G401 (cell line): ENCODE data around the gene PLEKHJ1. TPM values are rescaled to one million over a fixed set of nuclear protein-coding genes. Genes with fewer than 3 reads are reported as not detected.
A peak's percentile ranks its signal among the peaks of the same experiment; 100 is the strongest.

Experiments
- DNase-seq: peaks from one replicate; pipeline ENCODE4 v3.0.0-alpha.2; 2015; ENCODE audit warnings: low spot score
- in situ Hi-C: cut with HindIII; loops from 2 replicates; pipeline ENCODE4 v1.10.0; 2016; ENCODE audit warnings: low sequenced_read_pairs, mixed read lengths
- total RNA-seq: library from RNA; depleted of rRNA; stranded (reverse); fragments of >200 nt; shearing (Covaris generic); gene quantifications from 2 replicates; pipeline ENCODE4 v1.2.3, GENCODE V29; 2014

PLEKHJ1 gene
- total RNA-seq, 1 experiment from 2014 or later: 182 TPM

DNA sequence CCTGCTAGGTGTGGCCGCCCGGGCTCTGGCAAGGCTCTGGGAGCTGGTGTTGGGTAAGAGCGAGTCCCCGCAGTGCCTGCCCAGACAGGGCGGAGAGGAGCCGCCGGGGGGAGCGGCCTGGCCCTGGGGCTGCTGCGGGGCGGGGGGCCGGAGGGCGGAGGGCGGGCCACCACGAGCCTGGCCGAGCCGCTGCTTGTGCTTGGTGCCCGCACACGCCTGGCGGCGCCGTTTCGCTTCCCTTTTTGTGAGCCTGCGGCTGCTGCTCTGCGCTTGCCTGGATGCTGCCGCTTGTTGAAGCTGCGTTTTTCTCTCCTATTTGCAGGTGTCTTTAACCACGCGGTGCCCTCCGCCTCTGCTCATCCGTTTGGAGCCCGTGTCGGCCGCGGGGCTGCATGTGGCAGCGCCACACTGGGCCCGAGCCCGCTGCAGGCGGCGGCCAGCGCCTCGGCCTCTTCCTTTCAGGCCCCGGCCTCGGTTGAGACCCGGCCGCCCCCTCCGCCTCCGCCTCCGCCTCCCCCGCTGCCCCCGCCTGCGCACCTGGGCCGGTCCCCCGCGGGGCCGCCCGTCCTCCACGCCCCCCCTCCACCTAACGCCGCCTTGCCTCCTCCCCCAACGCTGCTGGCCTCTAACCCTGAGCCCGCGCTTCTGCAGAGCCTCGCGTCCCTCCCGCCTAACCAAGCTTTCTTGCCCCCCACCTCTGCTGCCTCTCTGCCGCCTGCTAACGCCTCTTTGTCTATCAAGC, 8.5 kb downstream of the PLEKHJ1 start:
- in situ Hi-C loops: no loop called here
- DNase-seq: no peak

DNA sequence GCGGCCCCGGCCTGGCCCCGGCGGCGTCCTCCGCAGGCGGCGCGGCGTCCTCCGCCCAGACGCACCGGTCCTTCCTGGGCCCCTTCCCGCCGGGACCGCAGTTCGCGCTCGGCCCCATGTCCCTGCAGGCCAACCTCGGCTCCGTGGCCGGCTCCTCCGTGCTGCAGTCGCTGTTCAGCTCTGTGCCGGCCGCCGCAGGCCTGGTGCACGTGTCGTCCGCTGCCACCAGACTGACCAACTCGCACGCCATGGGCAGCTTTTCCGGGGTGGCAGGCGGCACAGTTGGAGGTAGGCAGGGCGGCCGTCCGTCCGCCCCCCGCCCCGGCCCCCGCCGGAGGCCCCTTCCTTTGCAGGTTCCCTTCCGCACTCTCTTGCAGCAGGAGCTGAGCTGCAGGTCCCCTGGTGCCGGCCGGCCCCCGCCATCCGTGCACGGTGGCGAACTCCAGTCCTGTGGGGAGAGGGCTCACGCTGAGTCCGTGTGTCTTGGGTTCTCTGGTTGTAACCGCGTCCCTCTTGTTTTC, 9.2 kb downstream of the PLEKHJ1 start:
- in situ Hi-C loops: no loop called here
- DNase-seq: no peak

DNA sequence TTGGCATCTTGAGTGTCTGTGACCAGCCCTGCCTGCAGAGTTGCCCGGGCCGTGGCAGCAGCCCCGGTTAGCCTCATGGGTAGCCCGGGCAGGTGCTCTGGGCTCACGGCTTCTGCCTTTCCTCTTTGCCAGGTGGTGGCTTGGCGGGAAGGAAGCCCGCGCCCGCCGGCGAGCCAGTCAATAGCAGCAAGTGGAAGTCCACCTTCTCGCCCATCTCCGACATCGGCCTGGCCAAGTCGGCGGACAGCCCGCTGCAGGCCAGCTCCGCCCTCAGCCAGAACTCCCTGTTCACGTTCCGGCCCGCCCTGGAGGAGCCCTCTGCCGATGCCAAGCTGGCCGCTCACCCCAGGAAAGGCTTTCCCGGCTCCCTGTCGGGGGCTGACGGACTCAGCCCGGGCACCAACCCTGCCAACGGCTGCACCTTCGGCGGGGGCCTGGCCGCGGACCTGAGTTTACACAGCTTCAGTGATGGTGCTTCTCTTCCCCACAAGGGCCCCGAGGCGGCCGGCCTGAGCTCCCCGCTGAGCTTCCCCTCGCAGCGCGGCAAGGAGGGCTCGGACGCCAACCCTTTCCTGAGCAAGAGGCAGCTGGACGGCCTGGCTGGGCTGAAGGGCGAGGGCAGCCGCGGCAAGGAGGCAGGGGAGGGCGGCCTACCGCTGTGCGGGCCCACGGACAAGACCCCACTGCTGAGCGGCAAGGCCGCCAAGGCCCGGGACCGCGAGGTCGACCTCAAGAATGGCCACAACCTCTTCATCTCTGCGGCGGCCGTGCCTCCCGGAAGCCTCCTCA, 9.9 kb downstream of the PLEKHJ1 start:
- DNase-seq: peak; percentile 91
- in situ Hi-C loops: no loop called here

DNA sequence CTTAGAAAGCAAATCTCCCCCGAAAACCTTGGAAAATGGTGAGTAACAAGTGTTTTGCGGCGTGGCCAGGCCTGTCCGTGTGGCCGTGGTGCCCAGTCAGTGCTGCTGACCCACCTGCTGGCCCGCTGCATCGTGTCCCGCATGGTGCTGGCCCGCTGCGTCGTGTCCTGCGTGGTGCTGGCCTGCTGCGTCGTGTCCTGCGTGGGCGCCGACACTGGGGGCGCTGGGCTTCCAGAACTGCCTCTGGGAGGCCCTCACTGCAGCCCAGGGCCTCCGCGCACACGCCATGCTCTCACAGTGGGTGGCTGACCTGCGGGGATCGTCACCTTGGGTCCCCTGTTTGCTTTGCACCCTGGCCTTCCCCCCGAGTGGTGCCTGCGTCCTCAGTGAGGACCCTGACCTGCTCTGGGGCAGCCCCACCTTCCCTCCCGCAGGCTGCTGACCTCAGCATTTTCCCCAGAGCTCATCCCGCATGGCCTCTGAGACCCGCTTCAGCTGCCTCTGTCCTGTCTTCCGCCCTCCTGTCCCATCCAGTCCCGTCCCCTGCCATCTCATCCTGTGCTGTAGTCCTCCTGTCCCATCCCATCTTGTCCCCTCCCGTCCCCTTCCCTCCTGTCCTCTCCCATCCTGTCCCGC, 10.6 kb downstream of the PLEKHJ1 start:
- no peak for DNase-seq
- in situ Hi-C loops: no loop called here

DNA sequence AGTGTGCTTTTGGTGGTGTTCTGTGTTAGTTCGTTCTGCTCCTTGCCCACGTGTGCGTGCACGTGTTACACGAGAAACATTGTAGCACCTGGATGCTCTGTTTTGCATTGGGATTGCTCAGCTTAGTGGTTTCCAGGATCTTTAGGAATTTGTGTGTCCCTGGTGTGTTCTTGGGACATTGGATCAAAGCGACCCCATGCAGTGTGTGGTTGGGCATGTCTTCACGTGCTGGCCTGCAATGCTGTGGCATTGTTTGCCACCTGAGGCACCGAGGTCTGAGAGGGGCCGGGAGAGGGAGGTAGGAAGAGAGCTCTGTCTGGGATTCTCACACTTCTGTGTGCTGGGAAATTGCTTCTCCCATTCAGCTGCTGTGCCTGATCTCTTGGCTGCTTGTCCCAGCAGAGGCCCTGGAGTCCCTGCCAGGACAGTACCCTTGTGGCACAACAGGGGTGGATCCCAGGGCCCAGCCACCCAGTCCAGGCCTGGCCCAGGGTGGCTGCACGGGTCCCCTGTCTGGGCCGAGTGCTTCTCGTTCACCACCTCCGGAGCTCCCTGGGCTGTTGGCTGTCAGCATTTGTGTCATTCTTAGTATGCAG, 11.3 kb downstream of the PLEKHJ1 start:
- in situ Hi-C loops: loop anchor here (25.0 kb wide), 1 partner anchor 113 kb away; no protein-coding TSS in a partner anchor
- no peak for DNase-seq

DNA sequence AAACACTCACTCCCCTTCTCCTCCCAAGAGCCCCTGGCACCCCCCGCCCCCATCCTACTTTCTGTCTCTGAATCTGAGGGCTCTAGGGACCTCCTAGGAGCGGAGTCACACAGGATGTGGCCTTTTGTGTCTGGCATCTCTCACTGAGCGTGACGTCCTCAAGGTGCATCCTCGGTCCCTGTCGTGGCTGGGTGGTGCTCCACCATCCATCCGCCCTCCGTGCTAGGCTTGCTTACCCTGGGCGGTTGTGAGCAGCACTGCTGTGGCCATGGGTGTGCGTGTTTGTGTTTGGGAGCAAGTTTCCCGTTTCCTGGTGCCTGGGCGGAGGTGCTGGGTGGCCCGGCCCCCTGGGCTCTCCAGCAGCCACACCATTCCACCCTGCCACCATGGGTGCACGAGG, 12.2 kb downstream of the PLEKHJ1 start:
- in situ Hi-C loops: loop anchor here (25.0 kb wide), 1 partner anchor 112 kb away; no protein-coding TSS in a partner anchor
- no peak for DNase-seq

DNA sequence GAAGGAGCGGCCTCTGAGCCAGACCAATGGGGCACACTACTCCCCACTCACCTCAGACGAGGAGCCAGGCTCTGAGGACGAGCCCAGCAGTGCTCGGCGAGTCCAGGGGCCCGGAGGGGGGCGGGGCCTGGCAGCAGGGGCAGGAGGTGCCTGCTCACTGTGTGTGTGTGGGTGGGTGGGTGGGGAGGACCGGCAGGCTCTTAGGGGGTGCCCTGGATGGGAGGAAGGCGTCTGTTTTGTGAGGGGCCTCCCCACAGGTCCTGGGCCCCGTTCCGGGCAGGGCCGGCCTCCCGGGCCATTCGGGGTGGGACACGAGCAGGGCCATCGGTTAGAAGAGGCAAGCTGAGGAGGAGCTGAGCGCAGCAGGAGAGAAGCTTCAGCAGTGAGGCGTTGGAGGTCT, 12.7 kb downstream of the PLEKHJ1 start:
- in situ Hi-C loops: loop anchor here (25.0 kb wide), 1 partner anchor 111 kb away; no protein-coding TSS in a partner anchor
- DNase-seq: no peak

DNA sequence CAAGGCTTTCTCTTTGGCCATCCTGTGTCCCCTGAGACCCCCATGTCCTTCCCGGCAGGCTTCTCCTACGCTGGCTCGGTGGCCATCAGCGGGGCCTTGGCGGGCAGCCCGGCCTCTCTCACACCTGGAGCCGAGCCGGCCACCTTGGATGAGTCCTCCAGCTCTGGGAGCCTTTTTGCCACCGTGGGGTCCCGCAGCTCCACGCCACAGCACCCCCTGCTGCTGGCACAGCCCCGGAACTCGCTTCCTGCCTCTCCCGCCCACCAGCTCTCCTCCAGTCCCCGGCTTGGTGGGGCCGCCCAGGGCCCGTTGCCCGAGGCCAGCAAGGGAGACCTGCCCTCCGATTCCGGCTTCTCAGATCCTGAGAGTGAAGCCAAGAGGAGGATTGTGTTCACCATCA, 14.2 kb downstream of the PLEKHJ1 start:
- in situ Hi-C loops: loop anchor here (25.0 kb wide), 1 partner anchor 110 kb away; no protein-coding TSS in a partner anchor
- no peak for DNase-seq

DNA sequence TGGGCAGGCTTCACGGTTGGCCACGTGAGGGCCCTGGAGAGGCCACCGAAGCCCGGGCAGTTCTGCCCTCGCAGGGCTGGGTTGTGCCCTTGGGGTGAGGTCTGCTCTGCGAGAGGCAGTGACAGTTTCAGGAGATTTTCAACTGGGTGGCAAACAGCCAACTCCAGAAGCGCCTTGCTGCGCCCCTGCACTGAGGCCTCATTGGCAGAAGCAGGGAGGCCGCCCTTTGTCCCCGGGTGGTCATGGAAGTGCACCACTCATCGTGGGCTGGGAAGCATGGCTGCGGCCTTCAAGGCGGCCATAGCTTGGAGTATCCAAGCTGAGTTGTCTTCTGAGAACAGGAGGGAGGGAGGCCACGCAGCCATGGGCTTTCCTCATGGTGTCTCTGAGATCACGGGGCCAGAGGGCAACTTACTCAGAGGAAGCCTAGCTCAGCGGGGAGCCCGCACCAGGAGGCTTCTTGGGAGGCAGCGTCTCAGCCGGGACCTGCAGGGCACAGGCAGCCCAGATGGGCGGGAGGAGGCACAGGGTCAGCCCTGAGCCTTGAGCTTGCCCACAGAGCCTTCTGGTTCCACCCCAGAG, 14.8 kb downstream of the PLEKHJ1 start:
- DNase-seq: no peak
- in situ Hi-C loops: loop anchor here (25.0 kb wide), 1 partner anchor 109 kb away; no protein-coding TSS in a partner anchor

DNA sequence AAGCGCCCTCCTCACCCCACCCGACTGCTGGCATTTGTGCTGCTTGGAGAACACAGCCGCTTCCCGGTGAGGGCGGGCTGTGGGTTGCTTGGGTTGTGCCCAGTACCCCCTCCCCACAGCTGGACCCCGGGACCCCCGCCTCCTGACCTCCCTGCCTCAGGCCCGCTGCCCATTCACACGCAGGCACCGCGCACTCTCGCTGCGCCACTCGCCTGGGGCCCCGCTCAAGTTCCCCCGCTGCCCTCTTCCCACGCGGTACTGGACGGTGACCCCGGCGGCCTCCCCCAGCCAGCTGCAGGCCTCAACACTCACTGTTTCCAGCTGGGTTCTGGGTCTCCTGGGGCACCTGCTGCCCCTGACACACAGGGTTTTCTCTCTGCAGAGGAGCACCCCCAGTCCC, 16.4 kb downstream of the PLEKHJ1 start:
- no peak for DNase-seq
- in situ Hi-C loops: loop anchor here (25.0 kb wide), 1 partner anchor 107 kb away; no protein-coding TSS in a partner anchor

DNA sequence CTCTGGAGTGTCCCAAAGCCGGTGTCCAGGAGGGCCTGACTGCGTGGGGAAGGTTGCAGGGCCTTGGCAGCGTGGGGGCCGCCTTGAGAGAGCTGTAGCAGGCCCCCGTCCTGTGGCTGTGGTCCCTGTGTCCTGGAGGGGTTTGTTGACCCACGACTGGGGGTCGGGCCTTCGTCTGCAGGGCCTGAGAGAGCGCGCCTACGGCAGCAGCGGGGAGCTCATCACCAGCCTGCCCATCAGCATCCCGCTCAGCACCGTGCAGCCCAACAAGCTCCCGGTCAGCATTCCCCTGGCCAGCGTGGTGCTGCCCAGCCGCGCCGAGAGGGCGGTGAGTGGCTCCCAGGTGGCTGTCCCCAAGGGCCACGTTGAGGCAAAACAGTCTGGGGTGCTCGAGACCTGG, 18.5 kb downstream of the PLEKHJ1 start:
- in situ Hi-C loops: loop anchor here (25.0 kb wide), 1 partner anchor 105 kb away; no protein-coding TSS in a partner anchor

DNA sequence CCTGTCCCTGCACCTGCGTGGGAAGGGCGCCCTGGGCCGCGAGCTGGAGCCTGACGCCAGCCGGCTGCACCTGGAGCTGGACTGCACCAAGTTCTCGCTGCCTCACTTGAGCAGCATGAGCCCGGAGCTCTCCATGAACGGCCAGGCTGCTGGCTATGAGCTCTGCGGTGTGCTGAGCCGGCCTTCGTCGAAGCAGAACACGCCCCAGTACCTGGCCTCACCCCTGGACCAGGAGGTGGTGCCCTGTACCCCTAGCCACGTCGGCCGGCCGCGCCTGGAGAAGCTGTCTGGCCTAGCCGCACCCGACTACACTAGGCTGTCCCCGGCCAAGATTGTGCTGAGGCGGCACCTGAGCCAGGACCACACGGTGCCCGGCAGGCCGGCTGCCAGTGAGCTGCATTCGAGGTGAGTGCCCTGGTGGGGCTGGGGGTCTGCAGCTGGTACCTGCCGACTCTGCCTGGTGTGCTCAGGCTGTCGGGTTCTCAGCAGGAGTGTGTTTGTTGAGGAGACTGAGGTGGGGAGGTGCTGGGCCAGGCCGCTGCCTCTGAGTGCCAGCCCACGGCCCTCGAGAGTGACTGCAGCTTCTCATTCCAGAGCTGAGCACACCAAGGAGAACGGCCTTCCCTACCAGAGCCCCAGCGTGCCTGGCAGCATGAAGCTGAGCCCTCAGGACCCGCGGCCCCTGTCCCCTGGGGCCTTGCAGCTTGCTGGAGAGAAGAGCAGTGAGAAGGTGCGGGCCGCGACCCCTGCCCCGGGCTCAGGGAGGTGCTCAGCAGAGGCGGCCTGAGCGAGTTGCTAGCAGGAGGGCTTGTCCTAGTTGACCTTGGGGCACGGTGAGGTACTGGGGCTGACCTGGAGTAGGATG, 19.5 kb downstream of the PLEKHJ1 start:
- in situ Hi-C loops: loop anchor here (25.0 kb wide), 1 partner anchor 104 kb away; no protein-coding TSS in a partner anchor

More for the DNA sequence above, 18.5 kb downstream of the PLEKHJ1 start:
- no peak for DNase-seq

DNA sequence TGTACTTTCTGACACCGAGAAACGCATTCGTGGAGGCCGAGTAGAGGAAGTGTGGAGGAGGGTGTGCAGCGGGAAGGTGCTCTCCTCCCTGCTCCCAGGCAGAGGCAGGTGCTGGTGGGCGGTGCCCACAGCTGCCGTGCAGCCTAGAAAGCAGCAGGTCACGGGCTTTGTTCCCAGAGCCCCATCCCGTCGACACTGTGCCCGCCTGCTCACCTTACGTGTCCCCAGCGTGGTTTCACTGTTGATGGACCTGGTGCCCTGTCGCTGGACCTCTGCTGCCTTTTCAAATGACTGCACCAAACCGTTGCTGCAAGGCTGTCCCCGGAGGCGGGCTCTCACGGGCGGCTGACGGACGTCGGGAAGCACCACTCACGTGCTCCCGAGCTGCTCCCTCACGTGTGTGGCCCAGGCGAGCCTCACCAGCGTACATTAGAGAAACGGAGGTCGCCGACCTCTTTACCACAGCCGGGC, 20.8 kb downstream of the PLEKHJ1 start:
- no peak for DNase-seq
- in situ Hi-C loops: loop anchor here (25.0 kb wide), 1 partner anchor 103 kb away; no protein-coding TSS in a partner anchor

More for the DNA sequence above, 19.5 kb downstream of the PLEKHJ1 start:
- DNase-seq: no peak

DNA sequence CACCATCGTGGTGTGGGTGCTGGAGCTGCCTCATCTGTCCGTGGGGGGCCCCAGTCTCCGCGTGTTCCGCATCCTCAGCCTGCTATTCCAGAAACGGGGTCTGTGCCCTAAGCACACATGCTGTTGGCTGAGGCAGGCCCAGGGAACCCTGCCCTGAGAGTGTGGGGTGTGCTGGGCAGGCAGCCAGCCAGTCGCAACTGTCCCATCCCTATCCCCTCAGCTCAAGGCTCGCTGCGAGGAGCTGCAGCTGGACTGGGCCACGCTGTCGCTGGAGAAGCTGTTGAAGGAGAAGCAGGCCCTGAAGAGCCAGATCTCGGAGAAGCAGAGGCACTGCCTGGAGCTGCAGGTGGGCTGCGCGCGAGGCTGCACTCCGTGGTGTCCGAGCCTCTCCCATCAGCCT, 21.9 kb downstream of the PLEKHJ1 start:
- no peak for DNase-seq
- in situ Hi-C loops: loop anchor here (25.0 kb wide), 1 partner anchor 102 kb away; no protein-coding TSS in a partner anchor

DNA sequence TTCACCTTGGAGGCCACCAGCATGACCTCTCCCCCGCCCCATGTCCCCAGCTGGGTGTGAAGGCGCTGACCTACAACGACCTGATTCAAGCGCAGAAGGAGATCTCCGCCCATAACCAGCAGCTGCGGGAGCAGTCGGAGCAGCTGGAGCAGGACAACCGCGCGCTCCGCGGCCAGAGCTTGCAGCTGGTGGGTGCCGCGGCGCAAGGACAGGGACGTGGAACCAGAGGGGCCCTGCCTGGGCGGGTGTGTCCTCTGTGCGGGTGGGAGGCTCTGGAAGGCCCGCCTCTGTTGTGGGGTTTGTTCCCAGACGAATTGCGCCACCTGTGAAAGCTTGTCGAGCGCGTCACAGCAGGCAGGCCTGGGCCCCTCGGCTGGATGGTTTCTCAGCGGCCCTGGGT, 22.3 kb downstream of the PLEKHJ1 start:
- in situ Hi-C loops: loop anchor here (25.0 kb wide), 1 partner anchor 101 kb away; no protein-coding TSS in a partner anchor
- DNase-seq: no peak

DNA sequence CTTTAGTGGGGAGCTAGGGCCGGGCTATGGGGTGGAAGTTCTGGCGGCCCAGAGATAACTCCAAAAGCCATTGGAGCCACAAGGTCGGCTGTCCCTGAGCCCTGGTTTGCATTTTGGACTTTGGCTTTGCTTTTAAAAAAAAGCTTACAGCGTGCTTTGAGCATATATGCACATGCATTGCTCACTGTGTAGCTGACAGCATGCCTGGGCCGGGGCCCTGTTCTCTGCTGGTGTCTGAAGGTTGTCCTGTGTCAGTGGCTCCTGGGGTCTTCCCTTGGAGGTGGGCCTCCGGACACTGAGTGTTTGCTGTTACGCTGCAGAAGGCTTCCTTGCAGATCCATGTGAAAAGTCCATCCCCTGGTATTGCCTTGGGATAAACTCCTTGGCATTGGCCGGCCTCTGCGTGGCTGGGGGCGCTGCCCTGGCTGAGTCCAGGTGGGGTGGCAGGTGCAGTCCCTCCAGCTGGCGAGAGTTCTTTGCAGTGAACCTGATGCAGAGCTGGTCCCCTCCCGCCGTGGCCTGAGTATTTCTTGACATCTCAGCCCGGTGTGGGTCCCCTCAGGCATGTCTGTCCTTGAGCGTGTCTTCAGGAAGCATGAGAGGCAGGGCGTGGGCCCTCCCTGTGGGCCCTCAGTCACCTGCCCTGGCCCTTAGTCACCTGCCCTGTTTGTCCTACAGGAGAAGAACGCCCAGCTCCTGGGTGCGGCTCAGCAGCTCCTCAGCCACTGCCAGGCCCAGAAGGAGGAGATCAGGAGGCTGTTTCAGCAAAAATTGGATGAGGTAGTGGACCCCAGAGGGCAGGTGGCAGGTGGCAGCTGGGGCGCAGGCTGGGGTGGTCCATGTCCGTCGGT, 23.0 kb downstream of the PLEKHJ1 start:
- no peak for DNase-seq
- in situ Hi-C loops: loop anchor here (25.0 kb wide), 1 partner anchor 101 kb away; no protein-coding TSS in a partner anchor
